CD4-positive, alpha-beta T cell treated with Interleukin-15 for 4 hours (primary cell): Measurements from ENCODE around the gene ANGPTL4.
"Not testable (repeated sequence)": the region's sequence is repeated elsewhere in the genome, so short reads cannot be mapped to it uniquely, and the experiment has no call there.

Source experiments
- DNase-seq: peaks from one replicate; pipeline ENCODE4 v3.0.0-alpha.2; 2020; ENCODE audit warnings: low spot score

ANGPTL4 gene

GRCh38 chr19:8363803-8364771, at the start of gene ANGPTL4:
TSS of gene ANGPTL4 (plus strand) at chr19:8364155. CDS start at chr19:8364322, 167 bp downstream.
- DNase-seq, result peak; percentile 24

- not testable (repeated sequence) for DNase-seq
Measured at GRCh38 chr19:8314981-8315640, 48.8 kb upstream of the ANGPTL4 start.

GRCh38 chr19:8316351-8317125, 47.4 kb upstream of the ANGPTL4 start:
- no peak for DNase-seq

GRCh38 chr19:8318835-8319234, 45.1 kb upstream of the ANGPTL4 start:
- DNase-seq, result not testable (repeated sequence)

GRCh38 chr19:8319807-8320520, 44.0 kb upstream of the ANGPTL4 start:
- no peak for DNase-seq

GRCh38 chr19:8320564-8321066, 43.3 kb upstream of the ANGPTL4 start:
- DNase-seq, result peak; percentile 7

GRCh38 chr19:8321067-8321985, 42.6 kb upstream of the ANGPTL4 start, which contains the start of the genes NDUFA7 and RPS28:
TSS of gene NDUFA7 (minus strand) at chr19:8321375. CDS start at chr19:8321358, 17 bp downstream.
TSS of gene RPS28 (plus strand) at chr19:8321496. CDS start at chr19:8321531, 35 bp downstream.
- DNase-seq, result peak; percentile 97

GRCh38 chr19:8321986-8322637, 41.8 kb upstream of the ANGPTL4 start:
- no peak for DNase-seq

GRCh38 chr19:8322638-8322997, 41.3 kb upstream of the ANGPTL4 start:
- no peak for DNase-seq

- no peak for DNase-seq
Measured at GRCh38 chr19:8323781-8324185, 40.2 kb upstream of the ANGPTL4 start.

- no peak for DNase-seq
Measured at GRCh38 chr19:8324186-8325050, 39.5 kb upstream of the ANGPTL4 start.

GRCh38 chr19:8325454-8325853, 38.5 kb upstream of the ANGPTL4 start:
- no peak for DNase-seq

GRCh38 chr19:8329996-8330395, 34.0 kb upstream of the ANGPTL4 start:
- no peak for DNase-seq

GRCh38 chr19:8331263-8331845, 32.6 kb upstream of the ANGPTL4 start:
- DNase-seq, result no peak

GRCh38 chr19:8332976-8333766, 30.8 kb upstream of the ANGPTL4 start:
- no peak for DNase-seq

- DNase-seq, result no peak
Measured at GRCh38 chr19:8333767-8334457, 30.0 kb upstream of the ANGPTL4 start.
